EL (cell line): ENCODE measurements around the gene RIT1.

Experiments
- DNase-seq: peaks from one replicate; pipeline ENCODE4 v3.0.0-alpha.2; 2016

RIT1 gene

GRCh38 chr1:155911156-155912055 lies at the start of gene RIT1:
Gene RIT1 (minus strand): TSS chr1:155911349. CDS start chr1:155910761, 588 bp downstream.
- peak; percentile 83 for DNase-seq

DNA sequence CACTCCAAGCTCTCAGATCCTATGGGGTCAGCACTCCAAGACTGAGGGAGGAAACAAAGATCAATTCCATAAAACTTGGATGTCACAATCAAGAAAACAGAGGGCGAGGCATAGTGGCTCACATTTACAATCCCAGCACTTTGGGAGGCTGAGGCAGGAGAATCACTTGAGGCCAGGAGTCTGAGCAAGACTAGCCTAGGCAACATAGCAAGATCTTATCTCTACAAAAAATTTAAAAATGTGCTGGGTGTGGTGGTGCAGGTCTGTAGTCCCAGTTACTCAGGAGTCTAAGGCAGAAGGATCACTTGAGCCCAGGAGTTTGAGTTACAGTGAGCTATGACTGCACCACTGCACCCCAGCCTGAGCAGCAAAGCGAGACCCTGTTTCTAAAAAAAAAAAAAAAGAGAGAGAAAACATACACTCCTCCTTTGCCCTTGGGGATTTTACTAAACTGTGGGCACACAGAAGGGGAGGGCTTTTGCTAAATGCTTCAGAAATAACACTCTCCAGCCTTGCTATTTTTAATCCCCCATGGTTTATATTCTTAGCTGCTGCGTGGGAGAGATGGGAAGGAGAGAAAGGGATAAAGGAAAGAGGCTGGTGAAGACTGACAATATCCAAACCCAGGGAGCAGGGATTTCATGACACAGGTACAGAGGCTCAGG lies 49.1 kb upstream of the RIT1 start:
- DNase-seq = no peak

DNA sequence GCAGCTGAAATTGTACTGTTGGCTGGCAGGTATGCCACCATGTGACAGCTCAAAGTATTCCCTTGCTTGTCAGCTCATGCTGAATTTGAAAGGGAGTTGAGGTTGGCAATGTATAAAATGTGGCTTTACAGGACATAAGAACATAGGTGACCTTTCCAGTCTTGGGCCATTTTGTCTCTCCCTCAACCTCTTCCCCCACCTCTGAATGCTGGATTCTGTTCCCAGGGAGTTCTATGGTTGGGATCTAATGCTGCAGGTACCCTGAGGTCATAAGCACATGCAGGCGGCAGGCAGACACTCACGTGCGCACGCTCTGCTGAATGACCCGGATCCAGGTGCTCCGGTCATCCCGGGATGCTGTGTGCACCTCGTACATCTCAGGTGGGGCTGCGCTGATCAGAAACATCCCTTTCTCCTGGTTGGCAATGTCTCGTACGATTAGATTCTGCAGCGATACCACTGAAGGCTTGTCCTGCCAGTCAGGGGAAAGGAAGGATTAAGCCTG lies 46.3 kb upstream of the RIT1 start:
- DNase-seq = no peak

DNA sequence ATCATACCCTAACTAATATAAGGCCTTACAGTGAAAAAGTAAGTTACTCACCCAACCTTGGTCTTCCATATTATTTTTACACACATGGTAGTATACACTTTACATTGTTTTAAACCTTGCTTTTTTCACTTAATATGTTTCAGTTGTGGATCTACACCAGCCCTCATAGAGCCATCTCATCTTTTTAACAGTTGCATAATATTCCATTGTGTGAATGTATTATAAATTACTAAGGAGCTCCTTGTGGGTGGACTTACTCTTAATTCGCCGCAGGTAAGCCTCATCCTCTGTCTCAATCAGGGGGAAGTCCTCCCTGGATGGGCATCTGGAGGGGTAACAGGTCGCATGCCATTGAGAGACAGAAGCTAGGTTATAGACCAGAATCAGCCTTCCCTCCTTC lies 43.5 kb upstream of the RIT1 start:
- no peak for DNase-seq

DNA sequence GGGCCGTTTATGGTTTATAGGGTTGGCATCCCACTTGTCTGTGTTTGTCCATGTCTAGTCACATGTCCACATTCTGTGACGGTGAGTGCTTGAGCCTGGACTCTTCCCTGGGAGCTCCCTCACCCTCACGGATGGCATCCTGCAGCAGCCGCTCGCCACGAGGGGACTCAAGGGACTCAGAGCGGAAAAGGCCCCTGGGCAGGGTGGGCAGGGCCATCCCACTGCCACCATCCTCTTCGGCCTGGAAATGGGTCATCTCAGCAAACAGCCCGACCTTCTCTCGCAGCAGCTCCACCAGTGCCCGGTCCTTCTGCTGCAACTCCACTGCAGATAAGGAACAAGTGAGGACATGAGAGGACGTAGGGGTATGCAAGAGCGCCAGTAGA lies 41.3 kb upstream of the RIT1 start:
- DNase-seq = no peak

DNA sequence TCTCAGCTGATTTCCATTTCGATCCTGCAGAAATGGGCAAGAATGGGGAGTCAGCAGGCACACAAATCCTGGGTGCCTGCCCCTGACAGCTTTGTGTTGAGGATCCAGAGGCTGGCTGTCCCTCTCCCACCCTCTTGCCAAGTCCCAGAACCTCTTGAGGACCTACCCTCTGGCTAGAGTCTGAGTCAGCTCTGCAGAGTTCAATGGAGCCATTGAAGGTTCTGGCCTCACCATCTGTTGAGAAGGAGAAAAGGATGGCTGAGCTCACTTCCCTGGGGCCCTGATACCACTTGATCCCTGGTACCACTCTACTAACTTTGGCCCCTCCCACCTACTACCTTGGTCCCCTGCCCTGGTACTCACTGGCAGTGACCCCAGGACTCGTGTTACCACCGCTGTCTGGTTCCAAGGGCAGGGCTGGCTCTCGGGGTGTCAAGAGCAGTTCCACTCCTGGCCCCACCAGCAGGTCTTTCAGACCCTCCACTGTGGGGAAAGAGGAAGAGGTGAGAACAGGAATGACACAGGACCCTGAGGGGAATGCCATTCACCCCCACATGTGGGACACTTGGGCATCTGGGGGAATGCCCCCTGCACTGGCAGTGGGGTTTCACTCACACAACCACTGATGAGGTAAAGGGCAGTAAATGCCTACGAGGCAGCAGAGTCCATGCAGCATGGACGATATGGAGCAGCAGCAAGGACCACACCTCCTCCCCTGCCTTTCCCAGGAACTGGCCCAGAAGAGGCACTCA lies 40.8 kb upstream of the RIT1 start:
- DNase-seq = no peak

DNA sequence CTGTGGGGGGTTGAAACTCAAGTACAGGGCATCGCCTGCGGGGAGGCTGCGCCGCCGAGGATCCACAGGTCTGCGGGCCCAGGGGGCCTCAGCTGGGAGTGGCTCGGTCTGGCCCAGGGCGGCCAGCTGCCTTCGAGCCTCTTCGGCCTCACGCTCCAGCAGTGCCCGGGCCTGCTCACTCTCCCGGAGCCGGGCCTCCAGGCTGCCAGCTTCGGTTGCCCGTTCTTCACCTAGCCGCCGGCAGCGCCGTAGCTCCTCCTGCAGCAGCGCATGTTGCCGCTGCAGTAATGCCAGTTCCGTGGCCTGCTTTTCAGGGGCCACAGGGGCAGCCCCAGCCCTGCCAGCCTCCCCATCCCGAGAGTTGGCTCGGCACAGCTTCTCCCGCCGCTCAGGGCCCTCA lies 39.7 kb upstream of the RIT1 start:
- DNase-seq = no peak

- no peak for DNase-seq
Measured at GRCh38 chr1:155947741-155948140, 36.6 kb upstream of the RIT1 start.

DNA sequence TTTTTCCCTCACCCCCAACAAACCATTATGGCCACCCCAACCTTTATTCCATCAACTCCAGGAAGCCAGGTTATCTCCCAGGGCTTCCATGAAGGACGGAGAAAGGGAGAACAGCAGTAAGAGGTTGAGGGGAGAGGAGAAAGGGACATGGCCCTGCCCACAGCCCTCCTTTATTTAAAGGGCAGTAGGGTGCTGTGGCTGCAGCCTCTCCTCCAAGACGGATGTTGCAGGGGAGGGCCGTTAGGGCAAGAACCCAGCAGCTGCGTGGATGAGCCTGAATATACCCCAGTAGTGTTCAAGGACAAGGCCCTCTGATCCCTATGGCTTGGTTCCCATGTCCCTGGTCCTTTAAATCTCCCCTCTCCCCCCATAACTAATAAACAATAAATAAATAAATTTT lies 36.1 kb upstream of the RIT1 start:
- no peak for DNase-seq

DNA sequence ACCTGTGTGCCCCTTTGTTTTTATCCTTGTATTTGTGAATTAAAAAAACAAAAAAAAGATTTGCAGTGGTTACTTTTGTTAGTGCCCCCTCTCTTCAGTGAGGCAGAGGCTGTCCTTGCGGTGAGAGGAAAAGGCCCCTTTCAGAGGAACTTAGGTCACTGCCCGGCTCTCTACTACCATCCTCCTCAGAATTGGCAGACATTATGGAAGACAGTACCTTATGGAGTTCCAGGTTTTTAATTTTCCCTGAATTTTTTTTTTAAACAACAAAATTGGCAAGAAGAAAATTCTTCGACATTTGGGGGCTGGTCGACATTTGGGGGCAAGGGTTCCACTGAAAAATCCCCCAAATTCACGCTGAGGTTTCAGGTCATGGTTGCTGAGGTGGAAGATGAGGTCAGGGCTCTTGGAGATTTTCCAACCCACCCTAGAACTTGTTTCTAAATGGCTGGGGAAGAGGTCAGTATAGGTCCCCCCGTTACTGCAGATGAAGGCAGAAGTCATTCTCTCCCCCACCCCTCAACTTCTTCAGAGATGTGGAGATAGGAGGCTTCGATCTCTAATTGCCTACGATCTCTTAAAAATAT lies 35.6 kb upstream of the RIT1 start:
- no peak for DNase-seq

GRCh38 chr1:155944444-155944799 lies 33.3 kb upstream of the RIT1 start:
- DNase-seq = no peak

GRCh38 chr1:155942578-155943141 lies 31.5 kb upstream of the RIT1 start:
- DNase-seq = no peak

DNA sequence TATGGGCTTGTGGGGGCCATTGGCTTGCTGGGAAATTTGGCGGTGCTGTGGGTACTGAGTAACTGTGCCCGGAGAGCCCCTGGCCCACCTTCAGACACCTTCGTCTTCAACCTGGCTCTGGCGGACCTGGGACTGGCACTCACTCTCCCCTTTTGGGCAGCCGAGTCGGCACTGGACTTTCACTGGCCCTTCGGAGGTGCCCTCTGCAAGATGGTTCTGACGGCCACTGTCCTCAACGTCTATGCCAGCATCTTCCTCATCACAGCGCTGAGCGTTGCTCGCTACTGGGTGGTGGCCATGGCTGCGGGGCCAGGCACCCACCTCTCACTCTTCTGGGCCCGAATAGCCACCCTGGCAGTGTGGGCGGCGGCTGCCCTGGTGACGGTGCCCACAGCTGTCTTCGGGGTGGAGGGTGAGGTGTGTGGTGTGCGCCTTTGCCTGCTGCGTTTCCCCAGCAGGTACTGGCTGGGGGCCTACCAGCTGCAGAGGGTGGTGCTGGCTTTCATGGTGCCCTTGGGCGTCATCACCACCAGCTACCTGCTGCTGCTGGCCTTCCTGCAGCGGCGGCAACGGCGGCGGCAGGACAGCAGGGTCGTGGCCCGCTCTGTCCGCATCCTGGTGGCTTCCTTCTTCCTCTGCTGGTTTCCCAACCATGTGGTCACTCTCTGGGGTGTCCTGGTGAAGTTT lies 30.8 kb upstream of the RIT1 start:
- no peak for DNase-seq

DNA sequence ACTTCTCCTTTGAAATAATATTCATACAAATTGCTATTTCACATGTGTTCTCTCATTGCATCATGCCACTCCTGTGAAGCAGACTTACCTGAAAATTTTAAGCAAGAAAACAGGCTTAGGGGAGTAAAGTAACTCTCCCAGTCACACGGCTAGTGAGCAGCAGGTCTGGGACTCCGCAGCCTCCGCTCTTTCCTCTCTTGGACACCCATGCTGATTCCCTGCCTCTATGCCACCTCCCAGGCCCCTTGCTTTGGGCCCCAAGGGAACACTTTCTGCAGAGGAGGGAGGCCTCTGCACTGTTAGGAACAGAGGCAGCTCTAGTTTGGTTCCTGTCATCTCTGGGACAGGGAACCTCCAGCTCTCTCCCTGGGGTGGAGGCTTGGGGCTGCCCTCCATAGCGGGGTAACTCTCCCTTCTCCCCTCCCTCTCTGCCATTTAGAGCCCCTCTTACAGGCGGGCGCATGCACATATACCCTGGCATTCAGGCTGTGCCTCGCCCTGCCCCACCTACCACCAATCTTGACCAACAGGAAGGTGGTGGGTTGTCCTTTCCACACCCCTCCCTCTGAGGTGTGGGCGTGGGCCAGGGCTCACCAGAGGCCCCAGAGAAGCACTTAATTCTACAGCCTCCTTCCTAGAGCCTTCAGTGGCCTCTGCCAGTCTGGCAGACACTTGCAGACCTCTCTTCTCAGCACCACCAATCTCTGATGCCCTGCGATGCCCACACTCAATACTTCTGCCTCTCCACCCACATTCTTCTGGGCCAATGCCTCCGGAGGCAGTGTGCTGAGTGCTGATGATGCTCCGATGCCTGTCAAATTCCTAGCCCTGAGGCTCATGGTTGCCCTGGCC lies 30.1 kb upstream of the RIT1 start, which contains the start of gene RXFP4:
RXFP4 (plus strand) TSS at position 646 of the 852 bp plus-strand sequence; CDS start at position 718, 72 bp downstream.
- DNase-seq = peak; percentile 43

GRCh38 chr1:155940482-155940992 lies 29.4 kb upstream of the RIT1 start:
- peak; percentile 83 for DNase-seq

DNA sequence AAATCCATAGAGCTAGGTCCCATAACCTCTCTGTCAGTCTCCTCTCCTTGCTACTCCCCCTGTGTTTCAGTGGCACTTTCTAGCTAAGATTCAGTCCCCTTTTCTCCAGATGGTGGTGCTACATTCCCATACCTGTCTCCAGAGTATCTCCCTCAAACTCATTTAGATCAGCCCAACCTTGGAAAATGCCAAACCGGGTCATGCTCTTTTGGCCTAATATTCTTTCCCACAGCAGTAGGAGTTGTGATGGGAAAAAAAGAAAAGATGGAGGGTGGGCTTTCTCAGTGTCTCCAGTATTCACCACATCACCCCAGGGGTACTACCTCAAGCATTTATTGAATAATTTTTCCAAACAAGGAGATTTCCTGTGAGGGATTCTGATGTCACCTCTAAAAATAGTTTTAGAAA lies 27.1 kb upstream of the RIT1 start:
- DNase-seq = peak; percentile 72

DNA sequence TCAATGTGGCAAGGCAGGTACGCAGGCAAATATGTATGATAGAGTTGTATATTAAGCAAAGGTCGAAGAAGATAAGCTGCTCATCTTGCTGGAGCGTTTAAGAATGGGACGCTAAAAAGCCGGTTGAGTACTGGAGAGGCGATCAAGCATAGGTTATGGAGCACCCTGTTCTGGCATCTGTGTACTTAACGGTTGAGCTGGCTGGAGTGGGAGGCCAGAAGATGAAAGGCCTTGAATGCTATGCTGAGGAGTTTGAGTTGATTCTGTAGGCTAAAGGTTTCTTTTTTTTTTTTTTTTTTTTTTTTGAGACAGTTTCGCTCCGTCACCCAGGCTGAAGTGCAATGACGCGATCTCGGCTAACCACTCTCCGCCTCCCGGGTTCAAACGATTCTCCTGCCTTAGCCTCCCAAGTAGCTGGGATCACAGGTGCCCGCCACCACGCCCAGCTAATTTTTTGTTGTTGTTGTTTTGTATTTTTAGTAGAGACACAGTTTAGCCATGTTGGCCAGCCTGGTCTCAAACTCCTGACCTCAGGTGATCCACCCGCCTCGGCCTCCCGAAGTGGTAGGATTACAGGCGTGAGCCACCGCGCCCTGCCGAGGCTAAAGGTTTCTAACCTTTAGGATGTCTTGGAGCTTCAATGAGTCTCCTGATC lies 23.9 kb upstream of the RIT1 start:
- DNase-seq = no peak

DNA sequence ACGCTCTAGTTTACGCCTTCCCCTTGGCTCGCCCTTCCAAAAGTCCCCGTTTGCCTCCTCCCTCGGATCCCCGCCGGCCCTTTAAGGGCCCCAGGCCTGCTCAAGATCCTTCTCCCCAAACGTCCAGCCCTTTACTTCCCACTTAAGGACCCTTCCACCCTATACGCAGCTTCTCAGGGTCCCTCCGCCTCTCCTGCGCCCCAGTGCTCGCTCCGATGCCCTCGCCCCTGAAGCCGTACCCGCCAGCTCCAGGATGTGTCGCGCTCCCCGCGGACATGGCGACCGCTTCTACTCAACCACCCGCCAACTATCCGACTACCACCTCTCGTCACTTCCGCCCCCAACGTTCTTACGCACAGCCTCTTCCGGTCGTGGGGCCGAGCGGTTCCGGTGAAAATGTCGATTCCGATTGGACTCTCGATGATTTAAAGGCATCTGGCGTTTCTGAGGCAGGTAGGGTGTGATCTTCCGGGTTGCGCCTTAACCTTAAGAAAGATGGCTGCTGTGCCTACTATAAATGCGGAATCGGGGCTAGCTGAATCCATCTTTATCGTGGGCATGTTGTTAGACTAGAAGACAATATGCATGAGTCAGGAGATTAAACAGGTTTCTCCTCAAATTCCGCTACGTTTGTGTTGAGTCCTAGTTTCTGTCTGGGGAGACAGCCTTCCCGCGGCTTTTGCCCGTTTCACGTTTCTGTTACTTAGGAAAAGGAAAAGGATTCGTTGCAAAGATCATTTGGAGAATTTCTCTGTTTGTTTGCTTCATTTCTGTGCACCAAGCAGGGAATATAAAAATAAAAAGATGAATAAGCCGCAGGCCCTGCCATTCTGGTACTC lies 23.2 kb upstream of the RIT1 start, which contains the start of gene KHDC4:
KHDC4 (minus strand) TSS at position 317 of the 839 bp plus-strand sequence; CDS start at position 277, 40 bp downstream.
- peak; percentile 99 for DNase-seq

GRCh38 chr1:155933591-155934096 lies 22.5 kb upstream of the RIT1 start:
- no peak for DNase-seq
